ENCODE results near the gene CIZ1. TPM values are rescaled to one million over a fixed set of nuclear protein-coding genes. Genes with fewer than 3 reads are reported as not detected.

CIZ1 gene
- total RNA-seq, 1 experiment from 2014 or later, result 56.6 TPM

DNA sequence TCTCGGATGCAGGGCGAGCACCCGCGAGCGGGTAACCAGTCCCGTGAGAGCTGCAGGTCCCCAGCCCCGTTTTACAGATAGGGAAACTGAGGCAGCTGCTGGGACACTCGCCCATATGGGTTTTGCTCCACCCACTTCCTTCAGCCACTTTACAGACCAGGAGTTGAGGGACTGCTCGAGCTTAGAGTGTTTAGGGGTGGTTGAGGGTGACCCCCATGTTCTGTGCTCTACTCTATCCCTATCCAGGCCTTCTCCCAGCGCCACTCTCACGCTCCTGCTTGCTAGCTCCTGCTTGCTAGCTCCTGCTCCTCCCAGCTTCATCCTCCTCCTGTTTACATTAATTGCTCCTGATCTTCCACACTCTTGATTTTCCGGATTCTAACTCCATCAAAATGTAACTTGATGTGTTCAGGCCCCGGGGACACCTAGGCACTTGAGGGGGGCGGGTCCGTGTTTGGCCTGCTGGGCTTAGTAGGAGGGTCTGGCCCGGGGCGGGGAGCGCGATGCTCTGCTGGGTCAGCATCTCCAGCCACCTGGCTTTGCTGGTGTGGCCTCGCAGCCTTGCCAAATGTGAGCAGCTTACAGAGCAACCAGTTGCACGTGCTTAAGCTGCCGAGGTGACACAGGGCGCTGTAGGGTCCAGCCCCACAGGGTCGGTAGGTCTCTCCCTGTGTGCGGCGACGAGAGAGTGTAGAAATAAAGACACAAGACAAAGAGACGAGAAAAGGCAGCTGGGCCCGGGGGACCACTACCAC lies 62.4 kb downstream of the CIZ1 start:
- DNase-seq (ENCODE audit: extremely low read depth, low read depth), result no peak

- peak; percentile 88 for DNase-seq (ENCODE audit: extremely low read depth, low read depth)
These were observed 63.2 kb downstream of the CIZ1 start for GRCh38 chr9:128127990-128128835.

DNA sequence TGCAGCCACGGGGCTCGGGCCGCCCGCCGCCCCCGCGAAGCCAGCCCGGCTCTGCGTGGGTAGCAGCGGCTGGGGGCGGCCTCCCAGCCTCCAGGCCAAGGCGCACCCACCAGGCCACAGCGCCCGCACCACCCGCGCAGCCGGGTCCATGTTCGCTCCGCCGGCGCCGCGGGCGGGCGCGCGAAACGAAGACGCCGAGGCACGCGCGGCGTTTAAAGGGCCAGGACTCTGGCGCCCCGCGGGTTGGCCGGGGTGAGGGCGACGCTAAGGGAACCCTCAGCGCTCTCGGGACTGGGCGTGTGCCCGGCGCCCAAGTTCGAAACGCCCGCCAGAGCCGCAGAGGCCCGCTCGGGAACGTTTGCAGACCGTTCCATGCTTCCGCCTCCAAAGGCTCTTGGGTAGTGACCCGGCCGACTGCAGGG lies 63.8 kb downstream of the CIZ1 start, which contains the start of gene PTGES2:
PTGES2 (minus strand) TSS at position 162 of the 422 bp plus-strand sequence; CDS start at position 150, 12 bp downstream.
- peak; percentile 81 for DNase-seq (ENCODE audit: extremely low read depth, low read depth)

- DNase-seq (ENCODE audit: extremely low read depth, low read depth), result no peak
These were observed 65.6 kb downstream of the CIZ1 start for GRCh38 chr9:128125580-128126354.

DNA sequence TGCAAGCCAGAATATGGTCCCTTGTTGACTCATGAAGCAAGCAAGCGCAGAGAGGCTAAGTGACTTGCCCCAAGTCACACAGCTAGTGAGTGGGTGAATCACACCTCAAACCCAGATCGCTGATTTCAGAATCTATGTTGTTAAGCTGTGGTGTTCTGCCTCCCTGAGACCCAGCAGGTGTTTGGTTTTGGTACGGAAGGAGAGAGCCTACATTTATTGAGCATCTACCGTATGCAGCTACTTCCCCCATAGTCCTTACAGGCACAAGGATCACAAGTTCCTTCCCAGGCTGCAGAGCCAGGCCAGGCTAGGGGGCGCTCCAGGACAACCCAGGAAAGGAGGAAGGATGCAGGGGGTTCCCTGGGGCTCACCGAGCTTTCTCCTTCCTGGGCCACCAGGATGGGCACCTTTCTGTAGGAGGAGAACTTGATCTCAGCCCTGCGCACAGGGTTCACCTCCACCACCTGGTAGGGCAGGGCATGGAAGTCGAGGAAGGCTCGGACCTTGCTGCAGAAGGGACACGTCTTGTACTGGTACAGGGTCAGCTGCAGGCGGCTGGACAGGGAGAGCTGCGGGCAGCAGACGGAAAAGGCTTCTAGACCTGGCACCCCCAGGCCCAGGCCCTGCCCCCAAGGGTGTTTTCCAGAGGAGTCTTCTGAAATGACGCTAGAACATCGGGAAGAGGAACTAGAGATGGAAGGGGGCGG lies 66.3 kb downstream of the CIZ1 start:
- DNase-seq (ENCODE audit: extremely low read depth, low read depth), result peak; percentile 48

GRCh38 chr9:128124451-128124850 lies 66.9 kb downstream of the CIZ1 start:
- DNase-seq (ENCODE audit: extremely low read depth, low read depth), result no peak

DNA sequence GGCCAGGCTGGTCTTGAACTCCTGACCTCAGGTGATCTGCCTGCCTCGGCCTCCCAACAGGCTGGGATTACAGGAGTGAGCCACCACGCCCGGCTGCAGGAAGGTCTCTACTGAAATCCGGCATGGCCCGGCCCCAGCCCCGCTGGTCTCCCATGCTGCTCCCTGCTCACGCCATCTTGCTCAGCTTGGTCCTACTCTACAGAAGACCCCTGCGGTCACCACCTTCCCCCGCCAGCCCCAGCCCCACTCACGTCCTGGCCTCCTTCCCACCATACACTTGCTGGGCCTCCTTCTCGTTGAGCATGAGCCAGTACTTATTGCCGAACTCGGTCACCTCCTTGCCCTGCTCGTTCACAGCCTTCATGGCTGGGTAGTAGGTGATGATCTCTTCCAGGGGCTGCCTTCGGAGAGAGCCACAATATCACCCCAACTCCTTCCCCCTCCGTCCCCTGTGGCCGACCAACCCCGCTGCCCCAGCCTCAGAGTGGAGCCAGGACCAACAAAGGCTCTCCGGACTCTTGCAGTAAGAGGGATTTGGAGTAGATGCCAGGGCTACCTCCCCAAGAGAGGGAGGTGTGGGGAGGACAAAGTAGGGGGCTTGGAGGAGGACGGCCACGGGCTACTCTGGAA lies 67.8 kb downstream of the CIZ1 start:
- DNase-seq (ENCODE audit: extremely low read depth, low read depth), result no peak

DNA sequence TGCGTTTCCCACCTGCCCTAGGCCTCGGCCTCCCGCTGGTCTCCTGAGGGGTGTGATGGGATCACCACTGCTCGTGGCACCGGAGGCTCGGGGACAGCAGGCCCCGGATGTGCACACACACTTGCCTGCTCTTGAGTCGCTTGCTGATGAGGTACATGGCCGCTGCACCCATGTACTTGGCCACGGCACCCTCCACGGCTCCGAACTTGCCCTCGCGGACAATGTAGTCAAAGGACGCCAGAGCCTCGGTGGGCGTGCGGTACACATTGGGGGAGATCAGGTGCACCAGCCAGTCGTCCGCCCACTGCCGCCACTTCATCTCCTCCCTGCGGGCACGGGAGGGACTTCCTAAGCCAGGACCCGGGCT lies 68.6 kb downstream of the CIZ1 start:
- DNase-seq (ENCODE audit: extremely low read depth, low read depth), result no peak

DNA sequence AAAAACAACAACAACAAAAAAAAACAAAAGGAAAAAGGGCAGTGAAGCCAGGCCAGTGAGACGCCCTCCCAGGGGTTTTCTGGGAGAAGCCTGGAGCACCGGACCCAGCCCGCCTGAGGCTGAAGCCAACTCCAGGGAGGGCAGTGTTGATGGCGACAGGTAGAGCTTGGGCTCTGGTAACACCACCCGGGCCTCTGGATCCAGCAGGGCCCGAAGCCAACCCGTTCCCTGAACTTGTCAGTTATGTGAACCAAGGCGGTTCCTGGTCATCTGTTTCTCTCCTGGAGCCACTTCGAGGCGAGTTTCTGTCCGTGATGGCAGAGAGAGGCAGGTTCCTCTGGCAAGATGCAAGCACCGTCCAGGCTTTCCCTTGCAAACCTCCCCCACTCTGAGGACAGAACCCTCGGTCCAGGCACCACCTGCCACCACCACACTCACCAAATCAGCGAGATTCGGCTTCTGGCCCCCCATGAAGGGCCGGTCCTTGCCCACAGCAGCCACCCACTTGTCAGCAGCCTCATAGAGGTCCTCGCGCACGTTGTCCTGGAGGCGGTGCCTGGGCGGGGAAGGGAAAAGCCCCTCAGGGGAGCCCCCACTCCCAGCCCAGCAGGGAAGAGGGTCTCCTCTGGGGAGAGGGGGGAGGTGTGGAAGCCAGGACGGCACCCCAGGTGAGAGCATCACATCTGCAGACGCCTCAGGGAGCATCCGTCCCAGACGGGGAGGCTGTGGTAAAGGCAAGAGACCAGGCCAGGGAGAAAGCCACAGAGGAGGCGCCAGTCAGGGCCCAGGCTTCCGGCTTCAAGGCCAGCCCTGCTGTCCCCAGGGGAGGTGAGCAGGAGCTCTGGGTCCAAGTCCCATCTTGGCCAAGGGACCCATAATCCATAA lies 69.2 kb downstream of the CIZ1 start:
- DNase-seq (ENCODE audit: extremely low read depth, low read depth), result no peak

DNA sequence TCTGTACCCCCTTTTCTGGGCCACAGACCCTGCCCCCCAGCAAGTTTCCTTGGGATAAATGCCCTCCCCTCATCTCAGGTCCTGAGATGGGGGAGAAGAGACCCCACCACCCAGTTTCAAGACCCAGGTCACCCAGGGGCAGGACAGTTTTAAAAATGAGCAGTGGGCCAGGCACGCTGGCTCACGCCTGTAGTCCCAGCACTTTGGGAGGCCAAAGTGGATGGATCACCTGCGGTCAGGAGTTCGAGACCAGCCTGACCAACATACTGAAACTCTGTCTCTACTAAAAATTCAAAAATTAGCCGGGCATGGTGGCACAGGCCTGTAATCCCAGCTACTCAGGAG lies 69.9 kb downstream of the CIZ1 start:
- DNase-seq (ENCODE audit: extremely low read depth, low read depth), result no peak

DNA sequence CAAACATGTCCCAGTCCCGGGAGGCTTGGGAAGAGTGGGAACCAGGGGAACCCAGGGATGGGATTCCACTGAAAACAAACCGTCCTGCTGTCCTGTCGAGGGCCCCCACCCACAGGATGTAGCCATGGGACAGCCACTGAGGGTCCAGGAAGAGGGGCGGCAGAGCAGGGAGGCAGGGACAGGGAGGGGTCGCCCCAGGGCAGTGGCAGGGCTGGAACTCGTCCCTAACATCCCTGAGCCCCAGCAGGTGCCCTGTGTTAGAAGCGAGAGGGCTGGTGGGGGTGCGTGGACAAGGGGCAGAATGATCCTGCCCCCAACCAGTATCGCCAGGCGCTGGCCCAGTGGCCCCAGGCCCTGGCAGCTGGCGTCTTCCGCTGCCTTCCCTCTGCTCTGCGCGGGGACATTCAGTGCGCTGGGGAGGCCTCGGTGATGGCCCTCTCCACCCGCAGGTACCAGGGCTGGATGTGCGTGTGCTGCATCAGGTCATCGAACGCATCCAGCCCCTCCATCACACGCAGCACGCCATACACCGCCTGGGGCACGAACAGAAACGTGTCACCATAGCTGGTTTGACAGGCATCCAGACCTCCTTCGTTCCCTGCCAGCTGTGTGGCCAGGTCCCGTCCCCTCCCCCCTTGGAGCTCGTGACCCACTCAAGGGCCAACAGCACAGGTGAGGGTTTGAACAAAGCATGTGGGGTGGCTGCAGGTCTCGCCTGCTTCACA lies 70.5 kb downstream of the CIZ1 start:
- DNase-seq (ENCODE audit: extremely low read depth, low read depth), result no peak

DNA sequence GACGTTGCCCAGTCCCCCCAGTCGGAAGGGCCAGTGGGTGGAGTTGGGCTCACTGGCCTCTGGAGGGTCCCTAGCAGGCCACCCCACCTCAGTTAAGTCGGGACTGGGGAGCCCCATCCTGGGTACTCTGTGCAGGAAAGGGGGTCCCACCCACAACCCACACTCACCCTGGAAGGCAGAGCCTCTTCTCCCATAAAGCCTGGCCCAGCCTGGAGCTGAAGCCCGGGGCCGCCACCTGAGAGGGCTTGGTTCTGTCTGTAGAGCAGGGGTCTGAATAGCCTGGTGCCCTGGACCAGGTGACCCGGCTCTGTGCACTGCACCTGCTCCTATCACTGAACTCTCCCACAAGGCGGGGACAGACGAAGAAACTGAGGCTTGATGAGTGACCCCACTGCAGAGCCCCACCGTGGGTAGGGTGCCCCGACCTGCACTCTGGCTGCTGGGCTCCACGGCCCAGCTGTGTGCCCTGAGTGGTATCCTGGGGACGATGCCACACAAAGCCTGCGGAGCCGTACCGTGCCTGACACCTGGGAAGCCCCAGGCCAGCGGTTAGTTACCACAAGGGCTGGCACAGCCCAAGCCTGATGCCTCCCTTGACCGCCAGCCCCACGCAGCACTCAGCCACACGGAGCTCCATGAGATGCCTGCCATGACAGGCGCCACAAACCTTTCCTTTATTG lies 71.2 kb downstream of the CIZ1 start:
- no peak for DNase-seq (ENCODE audit: extremely low read depth, low read depth)

GRCh38 chr9:128118971-128119665 lies 72.3 kb downstream of the CIZ1 start:
- no peak for DNase-seq (ENCODE audit: extremely low read depth, low read depth)

GRCh38 chr9:128118472-128118857 lies 72.9 kb downstream of the CIZ1 start:
- no peak for DNase-seq (ENCODE audit: extremely low read depth, low read depth)

GRCh38 chr9:128117613-128118471 lies 73.5 kb downstream of the CIZ1 start:
- DNase-seq (ENCODE audit: extremely low read depth, low read depth), result peak; percentile 90
